H1 (cell line): ENCODE results near the gene PPP1R12B. TPM values are rescaled to one million over a fixed set of nuclear protein-coding genes. Genes with fewer than 3 reads are reported as not detected.
"Not testable (repeated sequence)": the region's sequence is repeated elsewhere in the genome, so short reads cannot be mapped to it uniquely, and the experiment has no call there.

Experiments used
- CTCF ChIA-PET: fragments of 300-600 bp; sonication (Branson Sonifier 250); formaldehyde crosslinking; loops from one replicate; lab custom pipeline; 2021; ENCODE audit not compliant: partially characterized antibody; lab: Charles Lee
- POLR2A ChIA-PET: fragments of 300-600 bp; sonication (Branson Sonifier 250); formaldehyde crosslinking; loops from one replicate; lab custom pipeline; 2021; ENCODE audit warnings: inconsistent platforms; ENCODE audit not compliant: partially characterized antibody; lab: Charles Lee
- DNase-seq, 2 experiments: peaks; one replicate each; pipeline versions ENCODE4 v3.0.0 to v3.0.0-alpha.2; 2010 to 2022; ENCODE audit warnings: low spot score in 2 of 2, low read depth in 1 of 2, mixed read lengths in 1 of 2
- FAIRE-seq: peaks from 2 replicates; lab custom pipeline; 2011; peaks lifted over from hg19 to GRCh38; lab: Jason Lieb, UNC
- H2AFZ ChIP-seq: 2 replicates; pipeline ENCODE4 v1.8.1; 2012; ENCODE audit warnings: low read length, inconsistent platforms
- H2AK5ac ChIP-seq: 2 replicates; pipeline ENCODE4 v1.6.1; 2013; ENCODE audit warnings: low read depth, low read length
- H2BK120ac ChIP-seq: replicated peaks from 2 replicates; pipeline ENCODE3; 2013; ENCODE audit warnings: low read depth, low read length, inconsistent platforms
- H2BK12ac ChIP-seq: 2 replicates; pipeline ENCODE4 v1.6.1; 2013; ENCODE audit warnings: low read depth, low read length
- H2BK15ac ChIP-seq: 2 replicates; pipeline ENCODE4 v1.6.1; 2013; ENCODE audit warnings: low read length
- H2BK20ac ChIP-seq: 2 replicates; pipeline ENCODE4 v1.6.1; 2013; ENCODE audit warnings: low read length
- H2BK5ac ChIP-seq: 2 replicates; pipeline ENCODE4 v1.6.1; 2013; ENCODE audit warnings: low read depth, low read length
- H3K14ac ChIP-seq: 2 replicates; pipeline ENCODE4 v1.6.1; 2013; ENCODE audit warnings: inconsistent platforms; ENCODE audit not compliant: insufficient read length
- H3K18ac ChIP-seq: 2 replicates; pipeline ENCODE4 v1.6.1; 2013; ENCODE audit warnings: low read length; ENCODE audit errors: extremely low read depth
- H3K23ac ChIP-seq: 2 replicates; pipeline ENCODE4 v1.6.1; 2013; ENCODE audit warnings: inconsistent platforms; ENCODE audit not compliant: insufficient read length
- H3K23me2 ChIP-seq: 2 replicates; pipeline ENCODE4 v1.6.1; 2013; ENCODE audit warnings: low read depth, low read length
- H3K27ac ChIP-seq: 2 replicates; pipeline ENCODE4 v1.6.1; 2011; ENCODE audit warnings: low read depth, low read length, inconsistent platforms
- H3K27me3 ChIP-seq, 4 experiments: replicated peaks in 1 of 4; 1 replicate in 1 of 4; 2 replicates in 3 of 4; pipeline versions ENCODE4 v1.6.1 to v1.8.1; 2011 to 2013; ENCODE audit warnings: low read length in 3 of 4, mild to moderate bottlenecking in 3 of 4, inconsistent platforms in 2 of 4, mixed read lengths in 2 of 4, moderate library complexity in 1 of 4; ENCODE audit not compliant: control insufficient read depth in 3 of 4, insufficient read depth in 3 of 4; ENCODE audit errors: extremely low read depth in 1 of 4
- H3K36me3 ChIP-seq, 4 experiments: 2 replicates each; pipeline versions ENCODE4 v1.6.1 to v1.8.1; 2011 to 2013; ENCODE audit warnings: mild to moderate bottlenecking in 4 of 4, low read length in 3 of 4, moderate library complexity in 2 of 4, control low read depth in 1 of 4, inconsistent platforms in 1 of 4; ENCODE audit not compliant: insufficient read depth in 4 of 4, control insufficient read depth in 2 of 4
- H3K4ac ChIP-seq: replicated peaks from 2 replicates; pipeline ENCODE3; 2013; ENCODE audit warnings: low read length, low read depth, mixed read lengths, inconsistent platforms; ENCODE audit not compliant: insufficient read length
- H3K4me1 ChIP-seq, 4 experiments: replicated peaks in 1 of 4; 1 replicate in 1 of 4; 2 replicates in 3 of 4; pipeline versions ENCODE4 v1.6.1 to v1.8.1; 2011 to 2013; ENCODE audit warnings: low read length in 3 of 4, inconsistent platforms in 2 of 4, mixed read lengths in 1 of 4; ENCODE audit not compliant: insufficient read depth in 4 of 4, control insufficient read depth in 3 of 4
- H3K4me2 ChIP-seq, 2 experiments: 2 replicates each; pipeline versions ENCODE4 v1.6.1 to v1.8.1; 2011 to 2013; ENCODE audit warnings: low read depth in 2 of 2, low read length in 2 of 2, control low read depth in 1 of 2, inconsistent platforms in 1 of 2, mild to moderate bottlenecking in 1 of 2; ENCODE audit not compliant: insufficient read depth in 1 of 2
- H3K4me3 ChIP-seq, 4 experiments: fragments of 200-600, 300-600 bp in 1 of 4; sonication (generic), shearing (Covaris generic), sonication (Bioruptor Twin) in 1 of 4; 2 replicates each; pipeline versions ENCODE4 v1.5.1 to v1.8.1; 2011 to 2016; ENCODE audit warnings: low read length in 4 of 4, low read depth in 3 of 4, control low read depth in 2 of 4, inconsistent platforms in 2 of 4, mild to moderate bottlenecking in 2 of 4, mixed read lengths in 1 of 4, moderate library complexity in 1 of 4; ENCODE audit not compliant: insufficient read depth in 2 of 4; ENCODE audit errors: extremely low read depth in 1 of 4
- H3K56ac ChIP-seq: replicated peaks from 2 replicates; pipeline ENCODE3; 2013; ENCODE audit warnings: low read depth, mild to moderate bottlenecking, mixed read lengths, low read length, inconsistent platforms; ENCODE audit not compliant: insufficient read length
- H3K79me1 ChIP-seq: 2 replicates; pipeline ENCODE4 v1.6.1; 2013; ENCODE audit warnings: low read depth, low read length, control low read depth
- H3K79me2 ChIP-seq, 2 experiments: 2 replicates each; pipeline versions ENCODE4 v1.6.1 to v1.8.1; 2012 to 2013; ENCODE audit warnings: low read length in 2 of 2, mild to moderate bottlenecking in 2 of 2, inconsistent platforms in 1 of 2; ENCODE audit not compliant: insufficient read depth in 2 of 2, control insufficient read depth in 1 of 2
- H3K9ac ChIP-seq, 4 experiments: replicated peaks in 1 of 4; 1 replicate in 1 of 4; 2 replicates in 3 of 4; pipeline versions ENCODE4 v1.6.1 to v1.8.1; 2011 to 2013; ENCODE audit warnings: low read depth in 3 of 4, low read length in 3 of 4, control low read depth in 2 of 4, mild to moderate bottlenecking in 2 of 4, moderate library complexity in 2 of 4, inconsistent platforms in 1 of 4; ENCODE audit errors: extremely low read depth in 1 of 4
- H3K9me3 ChIP-seq, 2 experiments: 2 replicates each; pipeline versions ENCODE4 v1.6.1 to v1.8.1; 2012 to 2013; ENCODE audit warnings: mild to moderate bottlenecking in 2 of 2, moderate library complexity in 2 of 2, control low read depth in 1 of 2, inconsistent platforms in 1 of 2, low read depth in 1 of 2, low read length in 1 of 2, mixed read lengths in 1 of 2; ENCODE audit not compliant: insufficient read depth in 2 of 2
- H4K20me1 ChIP-seq, 2 experiments: replicated peaks in 1 of 2; 2 replicates each; pipeline versions ENCODE3 to v1.8.1; 2011 to 2013; ENCODE audit warnings: inconsistent platforms in 2 of 2, low read length in 2 of 2, mild to moderate bottlenecking in 1 of 2; ENCODE audit not compliant: insufficient read depth in 2 of 2, control insufficient read depth in 1 of 2
- H4K5ac ChIP-seq: 2 replicates; pipeline ENCODE4 v1.6.1; 2013; ENCODE audit warnings: low read length, low read depth, mixed read lengths, inconsistent platforms; ENCODE audit not compliant: insufficient read length
- H4K8ac ChIP-seq: 2 replicates; pipeline ENCODE4 v1.8.0; 2013; ENCODE audit warnings: mild to moderate bottlenecking, moderate library complexity, low read length, inconsistent platforms; ENCODE audit not compliant: insufficient read depth; ENCODE audit errors: extremely low read depth
- H4K91ac ChIP-seq: replicated peaks from 2 replicates; pipeline ENCODE3; 2013; ENCODE audit warnings: low read length, mixed read lengths, inconsistent platforms; ENCODE audit not compliant: insufficient read length
- WGBS, 2 experiments: shearing (Covaris generic) in 1 of 2; methylation state at CpG; one replicate each; pipeline versions ENCODE4 v1.1.6 to v1.1.7; 2013 to 2015; ENCODE audit warnings: low lambda C conversion rate in 2 of 2, mixed read lengths in 2 of 2, inconsistent platforms in 1 of 2, low coverage in 1 of 2, missing lambda C conversion rate in 1 of 2; ENCODE audit not compliant: insufficient replicate concordance in 2 of 2, insufficient coverage in 1 of 2, insufficient read length in 1 of 2; ENCODE audit errors: extremely low coverage in 1 of 2, missing lambda C conversion rate in 1 of 2; 5-methylcytosine and 5-hydroxymethylcytosine counted together
- polyA plus RNA-seq, 7 experiments: library from polyadenylated mRNA; depleted of rRNA in 3 of 7; stranded (reverse) in 5 of 7; unstranded in 2 of 7; fragments of >200 nt in 5 of 7; fragments of 200-250 nt in 2 of 7; gene quantifications; 1 replicate in 5 of 7; 2 replicates in 1 of 7; 4 replicates in 1 of 7; pipeline versions ENCODE4 v1.2.1 to v1.2.3, GENCODE V29; 2011 to 2013; ENCODE audit warnings: missing spikeins in 2 of 7, mixed read lengths in 2 of 7
- total RNA-seq: library from RNA; stranded (reverse); fragmentation: NEBNext Ultra II Directional; extraction: Animal tissue kit (Norgen Biotek cat#: 25700); gene quantifications from 2 replicates; pipeline ENCODE4 v1.2.1, GENCODE V29; 2021

PPP1R12B gene
- total and polyA plus RNA-seq, 2 of the 8 experiments (the other 6 are each of a cell fraction or from before 2014, with no cell fraction given), result 7.9 to 18.7 TPM

DNA sequence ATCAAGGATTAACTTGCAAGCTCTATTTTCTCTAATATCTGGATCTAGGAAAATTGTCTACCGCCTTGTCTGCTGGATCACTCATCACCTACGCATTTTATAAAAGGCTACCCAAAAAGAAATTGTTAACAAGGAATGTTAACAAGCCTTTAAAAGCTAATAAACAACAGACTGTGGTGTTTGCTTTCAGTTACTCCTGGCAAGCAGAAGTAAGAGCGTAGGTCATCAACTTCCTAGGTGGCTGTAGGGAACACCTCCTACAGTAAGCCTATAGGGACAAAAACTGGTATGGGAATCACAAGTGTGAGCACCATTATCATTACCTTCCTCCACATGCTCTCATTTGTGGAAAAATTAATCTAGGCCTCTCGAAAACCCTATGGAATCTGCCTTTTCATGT is 206.1 kb downstream of the PPP1R12B start:
- H3K18ac ChIP-seq, H3K4me1 ChIP-seq, H3K56ac ChIP-seq, H2BK20ac ChIP-seq, H3K79me2 ChIP-seq, H3K4me2 ChIP-seq, H3K9me3 ChIP-seq, H3K4ac ChIP-seq, H3K14ac ChIP-seq, H3K23me2 ChIP-seq, POLR2A ChIA-PET, H3K9ac ChIP-seq, H2AK5ac ChIP-seq, H2BK15ac ChIP-seq, H3K23ac ChIP-seq, H4K20me1 ChIP-seq, H3K27me3 ChIP-seq, H2AFZ ChIP-seq, H2BK12ac ChIP-seq, H4K5ac ChIP-seq, H3K36me3 ChIP-seq, H3K4me3 ChIP-seq, H3K79me1 ChIP-seq, H2BK120ac ChIP-seq, DNase-seq, H3K27ac ChIP-seq, FAIRE-seq, H4K91ac ChIP-seq, H2BK5ac ChIP-seq, H4K8ac ChIP-seq: not testable (repeated sequence)
- WGBS, 2 experiments, result 95% methylated on average over 4 of the region's 4 CpGs; no CpG with 5 or more reads in 1 of the 2 experiments
- CTCF ChIA-PET, result interaction anchor here (1.8 to 4.1 kb wide), 2 partner anchors 9 to 18 kb away, joined by 7 to 22 read pairs; no protein-coding TSS in a partner anchor

DNA sequence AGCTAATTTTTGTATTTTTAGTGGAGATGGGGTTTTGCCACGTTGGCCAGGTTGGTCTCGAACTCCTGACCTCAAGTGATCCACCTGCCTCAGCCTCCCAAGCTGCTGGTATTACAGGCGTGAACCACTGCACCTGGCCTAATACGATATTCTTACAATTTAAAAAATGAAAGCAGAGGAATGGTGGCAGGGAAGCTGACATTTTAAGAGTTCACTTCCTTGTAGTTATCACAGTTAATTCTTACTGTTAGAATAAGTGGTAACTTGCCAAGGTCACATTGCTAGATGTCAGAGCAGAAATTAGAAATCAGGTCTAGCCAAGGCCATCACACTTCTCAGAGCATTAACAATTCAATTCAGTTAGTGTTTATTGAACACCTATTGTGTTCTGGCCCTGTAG is 207.5 kb downstream of the PPP1R12B start:
- H3K79me2 ChIP-seq, H4K91ac ChIP-seq, H3K79me1 ChIP-seq, H2AFZ ChIP-seq, H4K8ac ChIP-seq, H2BK15ac ChIP-seq, H3K56ac ChIP-seq, H2BK5ac ChIP-seq, H3K23me2 ChIP-seq, H3K4me1 ChIP-seq, H2BK12ac ChIP-seq, H4K20me1 ChIP-seq, H3K23ac ChIP-seq, H2AK5ac ChIP-seq, H3K14ac ChIP-seq, POLR2A ChIA-PET, H3K4me3 ChIP-seq, FAIRE-seq, H3K27me3 ChIP-seq, H3K36me3 ChIP-seq, H2BK120ac ChIP-seq, H3K9ac ChIP-seq, H3K4ac ChIP-seq, H4K5ac ChIP-seq, H3K27ac ChIP-seq, H3K4me2 ChIP-seq, H3K9me3 ChIP-seq, DNase-seq, H3K18ac ChIP-seq, H2BK20ac ChIP-seq: not testable (repeated sequence)
- CTCF ChIA-PET, result interaction anchor here (0.7 to 1.2 kb wide), 2 partner anchors 19 to 38 kb away, joined by 4 read pairs; no protein-coding TSS in a partner anchor
- WGBS, 2 experiments, result 81% methylated on average over 4 of the region's 4 CpGs; no CpG with 5 or more reads in 1 of the 2 experiments
